K562 (cell line): ENCODE data around the gene NR5A1.

Source experiments
- ETV6 ChIP-seq, 3 experiments: fragments of 150-350 bp in 1 of 3; sonication (generic) in 1 of 3; formaldehyde crosslinking in 1 of 3; IDR thresholded peaks; 2 replicates each; pipeline versions ENCODE4 v1.6.1 to v1.8.0; 2014 to 2022; ENCODE audit warnings: borderline replicate concordance in 2 of 3, low read depth in 2 of 3, antibody characterized with exemption in 1 of 3, low read length in 1 of 3, mild to moderate bottlenecking in 1 of 3, missing genetic modification reagents in 1 of 3
- GATAD2B ChIP-seq: fragments of 450-650 bp; IDR thresholded peaks from 2 replicates; pipeline ENCODE4 v1.6.1; 2017; ENCODE audit warnings: mild to moderate bottlenecking, borderline replicate concordance
- POLR2A ChIP-seq: fragments of 450-650 bp; conservative IDR thresholded peaks from 2 replicates; pipeline ENCODE4 v1.6.1; 2016

GRCh38 chr9:124440786-124441185, 66.4 kb downstream of the NR5A1 start:
- TF ChIP-seq ETV6 (IDR thresholded peaks at IDR 0.05; ENCODE audit: borderline replicate concordance in 1 of 2, low read depth in 2 of 2, low read length in 1 of 2) (no peak), ETV6 (CRISPR knock-in tag; IDR thresholded peaks at IDR 0.05; ENCODE audit: borderline replicate concordance) (no peak), GATAD2B (no peak), POLR2A (no peak)
